Heart left ventricle (tissue), 13 donors: ENCODE data around the gene SLC23A2.

ENCODE experiments used
- CTCF ChIP-seq, 12 donors: fragments of 200-600 bp; sonication (generic) in 4 of 12; IDR thresholded peaks; one replicate each; pipeline versions ENCODE4 v1.5.0 to v1.8.0; 2018 to 2022; ENCODE audit warnings: antibody characterized with exemption in 12 of 12, mild to moderate bottlenecking in 5 of 12
- POLR2A ChIP-seq, 2 donors: fragments of 450-650 bp; IDR thresholded peaks; one replicate each; pipeline ENCODE4 v1.6.1; 2017; ENCODE audit warnings: antibody characterized with exemption in 2 of 2, mild to moderate bottlenecking in 2 of 2, moderate library complexity in 2 of 2
- donor health status: ischemic (EF 13 %, LVEDD 7.1; RV severe dilation, severe dysfunction).
- donor health status: DM: no; HTN: yes; CAD: no.
- donor health status: DM: no; HTN: no; CAD: no.
- donor health status: ischemic (EF 25% LVEDD 6.9; RV normal size, moderate dysfunction).
- donor health status: ischemic (EF 25% LVEDD 5.7; RV mildly dilated, moderate dysfunction).
- donor health status: ischemic (EF 35%, LVEDD 5.7; RV mildly dilated, moderate dysfunction).
- donor health status: nonischemic (EF 11% LVEDD 7.7; RV severe dilation, severe dysfunction).
- donor health status: DM: yes; HTN: yes; CAD: no.
- donor health status: PGD.
- donor health status: ischemic (EF 29% LVEDD 5.4; RV normal size, mild dysfunction).
- donor health status: nonischemic (EF 23%, LVEDD 6.1; RV moderate dilation, normal function).

- TF ChIP-seq CTCF (IDR thresholded peaks at IDR 0.05): no peak
- no peak for TF ChIP-seq POLR2A (IDR thresholded peaks at IDR 0.05)
Observed at GRCh38 chr20:4896971-4897497, 104.3 kb downstream of the SLC23A2 start.
